Keratinocyte (primary cell): ENCODE measurements around the gene KCNAB2. TPM values are rescaled to one million over a fixed set of nuclear protein-coding genes. Genes with fewer than 3 reads are reported as not detected.

ENCODE experiments used
- DNase-seq: peaks from one replicate; pipeline ENCODE4 v3.0.0-alpha.2; 2011; ENCODE audit warnings: low read depth, missing footprints, low spot score
- FAIRE-seq: peaks from 2 replicates; lab custom pipeline; 2011; peaks lifted over from hg19 to GRCh38; lab: Jason Lieb, UNC
- H2AFZ ChIP-seq: 2 replicates; pipeline ENCODE4 v1.6.0; 2012; ENCODE audit warnings: low read length, control low read depth, inconsistent platforms; ENCODE audit not compliant: control insufficient read depth
- H3K27ac ChIP-seq: 2 replicates; pipeline ENCODE4 v1.5.1; 2011; ENCODE audit warnings: low read length; ENCODE audit not compliant: control insufficient read depth, insufficient read depth
- H3K27me3 ChIP-seq: 3 replicates; pipeline ENCODE4 v1.6.0; 2011; ENCODE audit warnings: low read length; ENCODE audit not compliant: control insufficient read depth, insufficient read depth; ENCODE audit errors: extremely low read depth
- H3K36me3 ChIP-seq, 2 experiments: 2 replicates in 1 of 2; 3 replicates in 1 of 2; pipeline ENCODE4 v1.5.1; 2011; ENCODE audit warnings: low read length in 2 of 2, mild to moderate bottlenecking in 1 of 2; ENCODE audit not compliant: control insufficient read depth in 2 of 2, insufficient read depth in 2 of 2; ENCODE audit errors: extremely low read depth in 1 of 2
- H3K4me1 ChIP-seq: 3 replicates; pipeline ENCODE4 v1.5.1; 2011; ENCODE audit warnings: low read length; ENCODE audit not compliant: control insufficient read depth, insufficient read depth; ENCODE audit errors: extremely low read depth
- H3K4me2 ChIP-seq: 3 replicates; pipeline ENCODE4 v1.6.0; 2011; ENCODE audit warnings: low read depth, low read length; ENCODE audit not compliant: control insufficient read depth, insufficient read depth; ENCODE audit errors: extremely low read depth
- H3K4me3 ChIP-seq, 3 experiments: fragments of 200-600 bp in 1 of 3; sonication (generic) in 1 of 3; 2 replicates in 2 of 3; 3 replicates in 1 of 3; pipeline ENCODE4 v1.5.1; 2011 to 2016; ENCODE audit warnings: low read length in 3 of 3, mild to moderate bottlenecking in 3 of 3, control low read depth in 2 of 3, inconsistent platforms in 1 of 3, low read depth in 1 of 3, mixed read lengths in 1 of 3, mixed run types in 1 of 3, moderate library complexity in 1 of 3; ENCODE audit not compliant: control insufficient read depth in 2 of 3, insufficient read depth in 2 of 3; ENCODE audit errors: extremely low read depth in 1 of 3
- H3K79me2 ChIP-seq: 2 replicates; pipeline ENCODE4 v1.6.0; 2012; ENCODE audit warnings: low read length; ENCODE audit not compliant: control insufficient read depth, insufficient read depth
- H3K9ac ChIP-seq: 3 replicates; pipeline ENCODE4 v1.6.0; 2011; ENCODE audit warnings: low read length; ENCODE audit not compliant: control insufficient read depth, insufficient read depth; ENCODE audit errors: extremely low read depth
- H3K9me1 ChIP-seq: 3 replicates; pipeline ENCODE4 v1.6.0; 2011; ENCODE audit warnings: low read length; ENCODE audit not compliant: control insufficient read depth, insufficient read depth; ENCODE audit errors: extremely low read depth
- H3K9me3 ChIP-seq: 2 replicates; pipeline ENCODE4 v1.5.1; 2012; ENCODE audit warnings: low read depth, low read length; ENCODE audit not compliant: control insufficient read depth
- H4K20me1 ChIP-seq: 3 replicates; pipeline ENCODE4 v1.6.0; 2011; ENCODE audit warnings: low read length; ENCODE audit not compliant: control insufficient read depth, insufficient read depth; ENCODE audit errors: extremely low read depth
- CTCF ChIP-seq, 3 experiments: IDR thresholded peaks in 1 of 3; conservative IDR thresholded peaks in 1 of 3; optimal IDR thresholded peaks in 1 of 3; 2 replicates in 2 of 3; 3 replicates in 1 of 3; pipeline versions ENCODE3 to v1.5.1; 2011; ENCODE audit warnings: low read length in 3 of 3, mild to moderate bottlenecking in 3 of 3, moderate library complexity in 2 of 3, control low read depth in 1 of 3, inconsistent platforms in 1 of 3; ENCODE audit not compliant: insufficient read depth in 2 of 3; ENCODE audit errors: extremely low read depth in 1 of 3
- EZH2 ChIP-seq: IDR thresholded peaks from one replicate; pipeline ENCODE4 v1.6.1; 2012; ENCODE audit warnings: inconsistent platforms, mild to moderate bottlenecking, low read length, moderate library complexity
- dilution Hi-C: fragments of 300-500 bp; cut with MboI; formaldehyde crosslinking; loops from one replicate; pipeline ENCODE4 v1.7.0; 2020; ENCODE audit warnings: low sequenced_read_pairs; ENCODE audit not compliant: extremely low pct_ligation_motif_present
- polyA plus RNA-seq, 5 experiments: library from polyadenylated mRNA; depleted of rRNA in 3 of 5; stranded (reverse) in 3 of 5; stranded (forward) in 1 of 5; unstranded in 1 of 5; fragments of >200 nt; gene quantifications; 1 replicate in 1 of 5; 2 replicates in 3 of 5; 3 replicates in 1 of 5; pipeline versions ENCODE4 v1.2.1 to v1.2.3, GENCODE V29; 2011 to 2012; ENCODE audit warnings: missing spikeins in 2 of 5, low read depth in 1 of 5, low replicate concordance in 1 of 5

KCNAB2 gene
- polyA plus RNA-seq, 1 donor (not counting 4 experiments of a cell fraction or from before 2014, with no cell fraction given): 1.8 TPM

- no peak overlapping the region for H3K27ac ChIP-seq
- no peak overlapping the region for H3K4me3 ChIP-seq
- no peak for TF ChIP-seq EZH2
- TF ChIP-seq CTCF (optimal IDR thresholded peaks at IDR 0.05 in 1 of 3, IDR thresholded peaks at IDR 0.05 in 1 of 3, conservative IDR thresholded peaks at IDR 0.05 in 1 of 3; ENCODE audit: extremely low read depth in 1 of 3, insufficient read depth in 2 of 3, low read length in 3 of 3): no peak
- no peaks in the 10 kb centered on the region for H3K9me1 ChIP-seq
- no peaks in the 10 kb centered on the region for H3K36me3 ChIP-seq
- FAIRE-seq (no peak), DNase-seq (no peak)
- H3K9ac ChIP-seq: no peak overlapping the region
- H3K4me1 ChIP-seq: no peaks in the 10 kb centered on the region
- dilution Hi-C loops: no loop called here
- no peaks in the 10 kb centered on the region for H4K20me1 ChIP-seq
- peaks cover 30% of the 10 kb centered on the region for H3K27me3 ChIP-seq
- no peak overlapping the region for H2AFZ ChIP-seq
- no peaks in the 10 kb centered on the region for H3K9me3 ChIP-seq
- no peaks in the 10 kb centered on the region for H3K79me2 ChIP-seq
- no peak overlapping the region for H3K4me2 ChIP-seq
These were observed 55.4 kb downstream of the KCNAB2 start for GRCh38 chr1:6100861-6101783.

- H3K9me1 ChIP-seq: no peaks in the 10 kb centered on the region
- no peaks in the 10 kb centered on the region for H4K20me1 ChIP-seq
- H3K36me3 ChIP-seq: no peaks in the 10 kb centered on the region
- H3K4me1 ChIP-seq: no peaks in the 10 kb centered on the region
- no peaks in the 10 kb centered on the region for H3K9me3 ChIP-seq
- no peak overlapping the region for H3K27ac ChIP-seq
- no peak overlapping the region for H3K4me3 ChIP-seq
- FAIRE-seq: no peak
- dilution Hi-C loops: no loop called here
- H2AFZ ChIP-seq: no peak overlapping the region
- no peaks in the 10 kb centered on the region for H3K79me2 ChIP-seq
- peaks cover 30% of the 10 kb centered on the region for H3K27me3 ChIP-seq
- H3K9ac ChIP-seq: no peak overlapping the region
- DNase-seq: no peak
- H3K4me2 ChIP-seq: no peak overlapping the region
- TF ChIP-seq EZH2 (no peak), CTCF (optimal IDR thresholded peaks at IDR 0.05 in 1 of 3, IDR thresholded peaks at IDR 0.05 in 1 of 3, conservative IDR thresholded peaks at IDR 0.05 in 1 of 3; ENCODE audit: extremely low read depth in 1 of 3, insufficient read depth in 2 of 3, low read length in 3 of 3) (no peak)
These were observed 56.3 kb downstream of the KCNAB2 start for GRCh38 chr1:6101826-6102531.
